Subcutaneous adipose tissue (tissue), 4 donors: ENCODE data around the gene ZBTB20. TPM values are rescaled to one million over a fixed set of nuclear protein-coding genes. Genes with fewer than 3 reads are reported as not detected.

Source experiments
- total RNA-seq, 4 donors: library from RNA; depleted of rRNA; stranded (reverse); fragments of >200 nt; gene quantifications; one replicate each; pipeline ENCODE4 v1.1.0, GENCODE V29; 2016
- TF ChIP-seq, protein P1 (sequence below): fragments of 450-650 bp; IDR thresholded peaks from one replicate; pipeline ENCODE4 v1.5.1; 2016; ENCODE audit warnings: low read depth, mild to moderate bottlenecking, control low read depth, antibody characterized with exemption, moderate library complexity

The ZBTB20 gene
- total RNA-seq, result 10 to 100 TPM; 60.3 to 93.4 (median 69.1) TPM

GRCh38 chr3:115146418-115147328 lies at the start of gene ZBTB20:
TSS of gene ZBTB20 (minus strand) at chr3:115147288.
- TF ChIP-seq, protein P1, sequence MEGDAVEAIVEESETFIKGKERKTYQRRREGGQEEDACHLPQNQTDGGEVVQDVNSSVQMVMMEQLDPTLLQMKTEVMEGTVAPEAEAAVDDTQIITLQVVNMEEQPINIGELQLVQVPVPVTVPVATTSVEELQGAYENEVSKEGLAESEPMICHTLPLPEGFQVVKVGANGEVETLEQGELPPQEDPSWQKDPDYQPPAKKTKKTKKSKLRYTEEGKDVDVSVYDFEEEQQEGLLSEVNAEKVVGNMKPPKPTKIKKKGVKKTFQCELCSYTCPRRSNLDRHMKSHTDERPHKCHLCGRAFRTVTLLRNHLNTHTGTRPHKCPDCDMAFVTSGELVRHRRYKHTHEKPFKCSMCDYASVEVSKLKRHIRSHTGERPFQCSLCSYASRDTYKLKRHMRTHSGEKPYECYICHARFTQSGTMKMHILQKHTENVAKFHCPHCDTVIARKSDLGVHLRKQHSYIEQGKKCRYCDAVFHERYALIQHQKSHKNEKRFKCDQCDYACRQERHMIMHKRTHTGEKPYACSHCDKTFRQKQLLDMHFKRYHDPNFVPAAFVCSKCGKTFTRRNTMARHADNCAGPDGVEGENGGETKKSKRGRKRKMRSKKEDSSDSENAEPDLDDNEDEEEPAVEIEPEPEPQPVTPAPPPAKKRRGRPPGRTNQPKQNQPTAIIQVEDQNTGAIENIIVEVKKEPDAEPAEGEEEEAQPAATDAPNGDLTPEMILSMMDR, result no peak

- TF ChIP-seq, protein P1, result no peak
These were observed 47.4 kb upstream of the ZBTB20 start for GRCh38 chr3:115194476-115194875.

DNA sequence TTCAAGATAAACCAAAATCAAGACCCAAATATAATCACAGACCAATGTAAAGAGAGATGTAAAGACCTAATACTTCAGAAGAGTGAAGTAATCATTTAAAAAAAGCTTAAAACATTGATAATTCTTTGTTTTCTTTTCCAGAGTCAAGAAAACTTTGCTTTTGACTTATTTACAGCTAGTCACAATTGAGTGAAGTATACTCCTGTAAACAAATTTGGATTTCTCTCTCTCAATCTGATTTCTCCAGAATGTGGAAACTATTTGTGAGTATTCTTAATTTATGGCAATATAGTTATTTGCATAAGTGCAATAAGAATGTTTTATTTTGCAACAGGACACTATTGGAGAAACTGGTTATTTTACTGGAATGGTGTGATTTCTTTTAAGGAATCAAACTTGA lies 43.7 kb upstream of the ZBTB20 start:
- TF ChIP-seq, protein P1, result no peak

GRCh38 chr3:115187149-115187757 lies 40.2 kb upstream of the ZBTB20 start:
- TF ChIP-seq, protein P1, result no peak

- TF ChIP-seq, protein P1, result no peak
These were observed 39.5 kb upstream of the ZBTB20 start for GRCh38 chr3:115186351-115187148.

GRCh38 chr3:115169808-115170207 lies 22.7 kb upstream of the ZBTB20 start:
- TF ChIP-seq, protein P1, result no peak
